Immature natural killer cell (primary cell): Measurements from ENCODE around the gene IFT20. TPM values are rescaled to one million over a fixed set of nuclear protein-coding genes. Genes with fewer than 3 reads are reported as not detected.

Source experiments
- DNase-seq, 3 donors: peaks; one replicate each; pipeline ENCODE4 v3.0.0; 2022; ENCODE audit warnings: mixed read lengths in 1 of 3
- H3K27ac Mint-ChIP-seq, 6 donors: one replicate each; pipeline ENCODE4 v1.8.0; 2020; ENCODE audit warnings: mixed read lengths in 6 of 6, mild to moderate bottlenecking in 5 of 6, inconsistent platforms in 4 of 6, moderate library complexity in 3 of 6
- H3K27me3 Mint-ChIP-seq, 3 donors: one replicate each; pipeline ENCODE4 v1.8.0; 2020 to 2021; ENCODE audit warnings: low read depth in 3 of 3, mild to moderate bottlenecking in 3 of 3, mixed read lengths in 3 of 3, moderate library complexity in 3 of 3, inconsistent platforms in 1 of 3
- H3K36me3 Mint-ChIP-seq, 3 donors: one replicate each; pipeline ENCODE4 v1.8.0; 2020; ENCODE audit warnings: mixed read lengths in 3 of 3, inconsistent platforms in 2 of 3, mild to moderate bottlenecking in 2 of 3
- H3K4me1 Mint-ChIP-seq, 2 donors: one replicate each; pipeline ENCODE4 v1.8.0; 2020; ENCODE audit warnings: inconsistent platforms in 2 of 2, mild to moderate bottlenecking in 2 of 2, mixed read lengths in 2 of 2, moderate library complexity in 1 of 2
- H3K4me3 Mint-ChIP-seq, 5 donors: one replicate each; pipeline ENCODE4 v1.8.0; 2020; ENCODE audit warnings: mild to moderate bottlenecking in 5 of 5, mixed read lengths in 5 of 5, inconsistent platforms in 3 of 5, moderate library complexity in 3 of 5
- H3K9me3 Mint-ChIP-seq, 6 donors: one replicate each; pipeline ENCODE4 v1.8.0; 2020; ENCODE audit warnings: mild to moderate bottlenecking in 6 of 6, mixed read lengths in 6 of 6, inconsistent platforms in 4 of 6, moderate library complexity in 3 of 6
- polyA plus RNA-seq, 3 donors: library from polyadenylated mRNA; unstranded; fragments of 300-500 nt; fragmentation: Illumina TruSeq; gene quantifications; one replicate each; pipeline ENCODE4 v1.2.3, GENCODE V29; 2021

Gene IFT20
- polyA plus RNA-seq, 3 donors from 2014 or later: 51.1 to 70.4 (median 53.0) TPM

DNA sequence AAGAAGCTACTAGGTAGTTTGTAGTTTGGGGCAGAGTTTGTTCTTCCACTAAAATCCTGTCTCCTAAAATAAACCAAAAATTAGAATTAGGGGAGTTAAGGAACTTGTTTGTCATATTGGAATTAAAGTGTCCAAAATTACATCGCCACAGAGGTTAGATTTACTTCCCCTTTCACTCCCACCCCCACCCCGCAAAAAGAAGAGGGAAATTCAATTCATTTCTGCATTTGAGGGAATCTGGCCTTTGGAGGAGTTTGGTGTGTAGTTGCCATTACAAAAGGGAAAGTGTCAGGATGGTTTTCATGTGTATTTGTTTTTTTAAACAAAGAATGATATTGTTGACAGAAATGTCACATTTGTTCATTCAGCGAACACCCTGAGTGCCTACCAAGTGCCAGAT lies 10.5 kb downstream of the IFT20 start:
- Mint-ChIP-seq H3K9me3 (no peaks in the 10 kb centered on the region), H3K4me1 (peaks cover 6 to 9% of the 10 kb centered on the region in 2 donors), H3K4me3 (no peak overlapping the region), H3K27me3 (no peaks in the 10 kb centered on the region), H3K36me3 (peaks cover 0 to 20% (median 8%) of the 10 kb centered on the region in 3 donors), H3K27ac (no peak overlapping the region)
- no peak for DNase-seq

DNA sequence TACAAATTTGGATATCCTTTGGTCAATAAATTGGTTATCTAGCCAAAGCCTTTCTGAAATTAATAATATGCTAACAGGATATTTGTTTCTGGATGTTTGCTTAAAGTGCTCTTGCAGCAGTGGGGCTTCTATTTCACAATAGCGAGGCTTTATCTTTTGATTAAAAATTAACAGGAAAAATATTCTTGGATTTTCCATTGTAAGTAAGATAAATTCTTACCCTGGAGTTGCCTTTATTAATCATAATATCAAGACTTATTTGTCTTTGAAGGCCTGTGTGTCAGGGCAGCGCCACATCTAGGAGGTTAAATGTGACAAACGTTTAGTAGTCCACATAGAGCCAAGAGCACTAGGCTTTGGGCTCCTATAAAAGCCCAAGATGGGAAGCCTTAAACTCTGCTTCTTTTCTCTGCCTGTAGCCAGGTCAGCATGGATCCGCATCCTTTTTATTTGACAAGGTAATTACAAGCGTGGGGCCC lies 11.0 kb downstream of the IFT20 start:
- DNase-seq: no peak
- peaks cover 11 to 14% of the 10 kb centered on the region in 2 donors for H3K4me1 Mint-ChIP-seq
- H3K9me3 Mint-ChIP-seq: no peaks in the 10 kb centered on the region
- peaks cover 0 to 20% (median 8%) of the 10 kb centered on the region in 3 donors for H3K36me3 Mint-ChIP-seq
- peaks cover 0 to 2% (median 0%) of the 10 kb centered on the region in 3 donors for H3K27me3 Mint-ChIP-seq
- H3K4me3 Mint-ChIP-seq: no peak overlapping the region
- H3K27ac Mint-ChIP-seq: no peak overlapping the region

GRCh38 chr17:28320215-28321061 lies 14.8 kb downstream of the IFT20 start:
- Mint-ChIP-seq H3K4me1 (peaks cover 25 to 31% of the 10 kb centered on the region in 2 donors), H3K27me3 (peaks cover 3 to 10% (median 6%) of the 10 kb centered on the region in 3 donors), H3K36me3 (no peaks in the 10 kb centered on the region), H3K9me3 (no peaks in the 10 kb centered on the region), H3K27ac (peak overlapping the region; percentile 29 to 85 (median 64)), H3K4me3 (peak overlapping the region; percentile 87 to 91 (median 88))
- no peak for DNase-seq

GRCh38 chr17:28319598-28319935 lies 15.7 kb downstream of the IFT20 start:
- peaks cover 25 to 31% of the 10 kb centered on the region in 2 donors for H3K4me1 Mint-ChIP-seq
- H3K9me3 Mint-ChIP-seq: no peaks in the 10 kb centered on the region
- peaks cover 6 to 10% (median 6%) of the 10 kb centered on the region in 3 donors for H3K27me3 Mint-ChIP-seq
- H3K36me3 Mint-ChIP-seq: no peaks in the 10 kb centered on the region
- peak overlapping the region; percentile 58 to 85 (median 76) for H3K27ac Mint-ChIP-seq
- DNase-seq: no peak
- H3K4me3 Mint-ChIP-seq: peak overlapping the region; percentile 87 to 91 (median 88)

DNA sequence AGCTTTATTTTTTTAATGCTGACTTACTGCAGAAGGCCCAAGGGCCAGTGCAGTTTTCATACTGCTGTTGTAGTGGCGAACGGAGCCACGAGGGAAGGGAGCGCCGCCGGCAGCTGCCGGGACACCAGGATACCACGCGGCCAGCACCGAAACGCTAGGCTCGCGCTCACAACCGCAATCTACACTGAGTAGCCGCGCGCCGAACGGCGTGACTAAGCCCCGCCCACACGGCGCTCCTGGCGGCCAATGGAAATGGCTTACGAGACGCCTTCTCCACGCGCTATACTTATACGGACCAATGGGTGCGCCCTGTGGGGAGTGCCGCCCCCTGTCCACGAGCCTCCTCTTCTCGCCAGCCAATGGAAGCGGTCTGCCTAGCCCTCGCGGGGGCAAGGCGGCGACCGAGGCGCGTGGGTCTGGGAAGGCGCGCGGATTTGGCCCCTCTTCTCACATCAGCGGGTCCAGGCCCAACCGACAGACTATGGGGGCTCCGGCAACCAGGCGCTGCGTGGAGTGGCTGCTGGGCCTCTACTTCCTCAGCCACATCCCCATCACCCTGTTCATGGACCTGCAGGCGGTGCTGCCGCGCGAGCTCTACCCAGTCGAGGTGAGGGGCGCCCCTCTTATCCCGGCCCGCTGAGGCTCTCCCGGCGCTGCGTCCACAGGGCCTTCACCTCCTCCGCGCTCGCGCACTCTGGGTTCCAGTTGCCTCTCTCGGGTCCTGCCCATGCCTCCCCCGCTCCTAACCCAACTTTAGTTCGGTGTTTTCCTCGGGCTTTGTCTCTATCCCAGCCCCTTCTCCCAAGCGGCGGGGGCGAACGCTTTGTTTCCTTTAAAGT lies 16.3 kb downstream of the IFT20 start, which contains the start of gene TMEM97:
TMEM97 (plus strand) TSS at position 442 of the 839 bp plus-strand sequence; CDS start at position 482, 40 bp downstream.
- Mint-ChIP-seq H3K4me1 (peaks cover 25 to 31% of the 10 kb centered on the region in 2 donors), H3K27me3 (peaks cover 6 to 10% (median 6%) of the 10 kb centered on the region in 3 donors)

DNA sequence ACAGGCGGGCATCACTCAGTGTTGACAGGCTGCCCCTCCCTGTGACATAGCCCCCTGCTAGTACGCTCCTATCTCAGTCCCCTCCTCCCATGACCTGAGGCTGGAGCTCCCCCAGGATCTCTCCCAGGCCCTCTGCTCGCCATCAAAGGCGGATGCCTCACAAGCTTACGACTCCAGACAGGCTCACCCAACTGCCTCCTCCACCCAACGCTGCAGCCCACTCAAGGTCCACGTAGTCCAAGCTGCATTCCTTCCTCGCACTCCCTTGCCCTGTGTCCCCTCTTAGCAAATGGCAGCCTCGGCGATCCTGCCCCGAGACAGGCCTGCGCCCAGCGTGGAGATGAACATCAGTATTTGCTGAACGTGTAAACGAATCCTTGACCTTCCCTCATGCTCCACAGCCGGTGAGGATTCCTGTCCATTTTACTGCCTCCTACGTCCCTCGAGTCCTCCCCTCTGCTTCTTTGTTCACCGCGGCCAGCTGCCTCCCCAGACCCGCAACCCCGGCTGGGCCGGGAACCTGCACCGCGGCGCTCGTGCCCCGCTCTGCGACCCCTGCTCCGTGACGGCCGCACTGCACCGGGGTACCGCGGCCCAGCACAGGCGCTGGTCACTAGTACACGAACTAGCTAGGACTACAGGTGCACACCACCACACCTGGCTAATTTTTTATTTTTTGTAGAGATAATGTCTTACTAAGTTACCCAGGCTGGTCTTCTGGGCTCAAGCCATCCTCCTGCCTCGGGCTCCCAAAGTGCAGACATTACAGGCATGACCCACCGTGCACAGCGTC lies 17.1 kb downstream of the IFT20 start:
- Mint-ChIP-seq H3K9me3 (no peaks in the 10 kb centered on the region), H3K27ac (peak overlapping the region in 4 of 6 donors; percentile 24 to 85 (median 58)), H3K36me3 (no peaks in the 10 kb centered on the region), H3K4me3 (peak overlapping the region; percentile 87 to 91 (median 88)), H3K4me1 (peaks cover 25 to 31% of the 10 kb centered on the region in 2 donors), H3K27me3 (peaks cover 6 to 10% (median 6%) of the 10 kb centered on the region in 3 donors)
- no peak for DNase-seq

More for the DNA sequence above, 16.3 kb downstream of the IFT20 start, which contains the start of gene TMEM97:
- no peaks in the 10 kb centered on the region for H3K9me3 Mint-ChIP-seq
- peak; percentile 95 for DNase-seq
- H3K36me3 Mint-ChIP-seq: no peaks in the 10 kb centered on the region
- peak within 1 kb of the TSS; percentile 87 to 91 (median 88) for H3K4me3 Mint-ChIP-seq
- peak within 1 kb of the TSS; percentile 58 to 85 (median 76) for H3K27ac Mint-ChIP-seq

- H3K27ac Mint-ChIP-seq: peak overlapping the region in 1 of 6 donors; percentile 58
- peak overlapping the region; percentile 30 to 91 (median 87) for H3K4me3 Mint-ChIP-seq
- H3K27me3 Mint-ChIP-seq: peaks cover 6 to 10% (median 6%) of the 10 kb centered on the region in 3 donors
- DNase-seq: no peak
- no peaks in the 10 kb centered on the region for H3K36me3 Mint-ChIP-seq
- H3K9me3 Mint-ChIP-seq: no peaks in the 10 kb centered on the region
- peaks cover 25 to 31% of the 10 kb centered on the region in 2 donors for H3K4me1 Mint-ChIP-seq
Observed at GRCh38 chr17:28317099-28317965, 17.9 kb downstream of the IFT20 start.

DNA sequence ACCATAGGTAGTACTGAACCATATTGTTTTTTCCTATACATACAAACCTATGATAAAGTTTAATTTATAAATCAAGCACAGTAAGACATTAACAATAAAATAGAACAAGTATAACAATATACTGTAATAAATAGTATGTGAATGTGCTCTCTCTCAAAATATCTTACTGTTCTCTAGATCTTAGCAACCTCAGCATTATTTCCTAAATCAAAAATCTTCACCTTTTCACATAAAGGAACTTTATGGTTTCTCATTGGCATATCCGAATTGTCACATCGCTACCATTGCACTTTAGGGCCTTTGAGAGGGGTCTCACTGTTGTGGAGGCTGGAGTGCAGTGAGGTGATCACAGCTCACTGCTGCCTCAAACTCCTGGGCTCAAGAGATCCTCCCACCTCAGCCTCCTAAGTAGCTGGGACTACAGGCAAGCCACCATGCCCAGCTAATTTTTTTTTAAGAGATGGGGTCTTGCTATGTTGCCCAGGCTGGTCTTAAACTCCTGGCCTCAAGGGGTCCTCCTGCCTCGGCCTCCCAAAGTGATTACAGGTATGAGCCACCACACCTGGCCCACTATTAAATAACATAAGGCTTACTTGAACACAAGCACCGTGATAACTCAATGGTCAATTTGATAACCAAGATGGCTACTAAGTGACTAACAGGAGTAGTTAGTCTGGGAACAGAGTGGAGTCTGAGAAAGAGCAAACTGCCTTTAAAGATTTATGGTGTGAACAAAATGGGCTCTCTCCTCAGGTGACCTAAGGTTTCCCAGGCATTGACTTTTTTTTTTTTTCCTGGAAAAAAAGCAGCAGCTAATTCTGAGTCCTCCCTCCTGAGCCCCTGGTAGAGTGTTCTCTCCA lies 19.2 kb downstream of the IFT20 start:
- H3K9me3 Mint-ChIP-seq: no peaks in the 10 kb centered on the region
- no peak overlapping the region for H3K4me3 Mint-ChIP-seq
- peaks cover 6 to 10% (median 6%) of the 10 kb centered on the region in 3 donors for H3K27me3 Mint-ChIP-seq
- no peak for DNase-seq
- H3K27ac Mint-ChIP-seq: no peak overlapping the region
- H3K4me1 Mint-ChIP-seq: peaks cover 25 to 31% of the 10 kb centered on the region in 2 donors
- no peaks in the 10 kb centered on the region for H3K36me3 Mint-ChIP-seq

GRCh38 chr17:28313841-28314240 lies 21.4 kb downstream of the IFT20 start:
- Mint-ChIP-seq H3K4me3 (no peak overlapping the region), H3K27me3 (peaks cover 5 to 7% (median 6%) of the 10 kb centered on the region in 3 donors), H3K4me1 (peaks cover 12 to 14% of the 10 kb centered on the region in 2 donors), H3K27ac (no peak overlapping the region), H3K9me3 (no peaks in the 10 kb centered on the region), H3K36me3 (no peaks in the 10 kb centered on the region)
- DNase-seq: no peak

- no peaks in the 10 kb centered on the region for H3K36me3 Mint-ChIP-seq
- peaks cover 2 to 12% (median 5%) of the 10 kb centered on the region in 3 donors for H3K27me3 Mint-ChIP-seq
- H3K27ac Mint-ChIP-seq: no peak overlapping the region
- H3K9me3 Mint-ChIP-seq: no peaks in the 10 kb centered on the region
- no peaks in the 10 kb centered on the region for H3K4me1 Mint-ChIP-seq
- no peak for DNase-seq
- H3K4me3 Mint-ChIP-seq: no peak overlapping the region
Observed at GRCh38 chr17:28306954-28307401, 28.3 kb downstream of the IFT20 start.

DNA sequence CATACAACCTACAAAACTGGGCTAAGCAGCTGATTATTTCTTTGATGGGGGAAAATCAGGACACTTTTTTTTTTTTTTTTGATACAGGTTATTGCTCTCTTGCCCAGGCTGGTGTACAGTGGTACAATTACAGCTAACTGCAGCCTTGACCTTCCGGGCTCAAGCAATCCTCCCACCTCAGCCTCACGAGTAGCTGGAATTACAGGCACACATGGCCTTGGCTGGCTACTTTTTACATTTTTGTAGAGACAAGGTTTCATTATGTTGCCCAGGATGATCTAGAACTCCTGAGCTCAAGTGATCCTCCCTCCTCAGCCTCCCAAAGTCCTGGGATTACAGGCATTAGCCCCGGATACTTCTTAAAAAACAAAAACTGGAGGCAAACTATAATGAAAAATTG lies 36.8 kb downstream of the IFT20 start:
- Mint-ChIP-seq H3K27ac (no peak overlapping the region), H3K4me3 (no peak overlapping the region), H3K27me3 (peaks cover 0 to 13% (median 2%) of the 10 kb centered on the region in 3 donors), H3K36me3 (no peaks in the 10 kb centered on the region), H3K4me1 (no peaks in the 10 kb centered on the region), H3K9me3 (no peaks in the 10 kb centered on the region)
- DNase-seq: no peak
